IMR-90 (cell line): Measurements from ENCODE around the gene NOL12. TPM values are rescaled to one million over a fixed set of nuclear protein-coding genes. Genes with fewer than 3 reads are reported as not detected.

Experiments used
- ATAC-seq: fragments of 200-7000 bp; cut with Tn5 transposase; 2 replicates; pipeline ENCODE4 v1.9.1; 2020; ENCODE audit warnings: low read depth, mild to moderate bottlenecking, moderate library complexity
- BruUV-seq: library from RNA; stranded (reverse); fragments of 400-500 nt; replicated peaks from 2 replicates; lab custom pipeline; 2021; lab: Mats Ljungman, UMichigan
- CTCF ChIA-PET: fragments of 300-600 bp; formaldehyde crosslinking; extraction: SDS; loops from one replicate; lab custom pipeline; 2021; ENCODE audit warnings: antibody characterized with exemption; lab: Yijun Ruan, JAX
- POLR2A ChIA-PET: fragments of 300-600 bp; sonication (Branson Sonifier 250); formaldehyde crosslinking; loops from one replicate; lab custom pipeline; 2022; ENCODE audit warnings: antibody characterized with exemption; ENCODE audit not compliant: unreplicated experiment; lab: Charles Lee
- DNase-seq: peaks from one replicate; pipeline ENCODE4 v3.0.0; 2013
- H2AFZ ChIP-seq: replicated peaks from 2 replicates; pipeline ENCODE3; 2013; ENCODE audit warnings: low read length, mild to moderate bottlenecking; ENCODE audit not compliant: poor library complexity
- H2AK5ac ChIP-seq: 2 replicates; pipeline ENCODE4 v1.6.1; 2013; ENCODE audit warnings: low read depth, low read length, inconsistent platforms
- H2AK9ac ChIP-seq: replicated peaks from 2 replicates; pipeline ENCODE3; 2013; ENCODE audit warnings: mild to moderate bottlenecking, low read depth, low read length, moderate library complexity; ENCODE audit not compliant: poor library complexity
- H2BK120ac ChIP-seq: 2 replicates; pipeline ENCODE4 v1.6.1; 2013; ENCODE audit warnings: low read depth, low read length, inconsistent platforms
- H2BK15ac ChIP-seq: 3 replicates; pipeline ENCODE4 v1.6.1; 2013; ENCODE audit warnings: low read depth, low read length, inconsistent platforms
- H2BK20ac ChIP-seq: 2 replicates; pipeline ENCODE4 v1.6.1; 2013; ENCODE audit warnings: low read depth, mild to moderate bottlenecking, inconsistent platforms, low read length, moderate library complexity
- H2BK5ac ChIP-seq: 2 replicates; pipeline ENCODE4 v1.6.1; 2013; ENCODE audit warnings: mild to moderate bottlenecking, low read depth, low read length, inconsistent platforms; ENCODE audit not compliant: poor library complexity, severe bottlenecking
- H3K14ac ChIP-seq: replicated peaks from 2 replicates; pipeline ENCODE4 v1.6.1; 2013; ENCODE audit warnings: low read depth, low read length, inconsistent platforms
- H3K18ac ChIP-seq: 2 replicates; pipeline ENCODE4 v1.6.1; 2013; ENCODE audit warnings: low read depth, low read length, control low read depth
- H3K23ac ChIP-seq: 2 replicates; pipeline ENCODE4 v1.6.1; 2013; ENCODE audit warnings: low read depth, low read length, inconsistent platforms
- H3K27ac ChIP-seq: 2 replicates; pipeline ENCODE4 v1.5.1; 2013; ENCODE audit warnings: mild to moderate bottlenecking, control low read depth, low read length; ENCODE audit not compliant: insufficient read depth
- H3K27me3 ChIP-seq: 2 replicates; pipeline ENCODE4 v1.6.1; 2013; ENCODE audit warnings: low read length; ENCODE audit not compliant: control insufficient read depth, insufficient read depth
- H3K36me3 ChIP-seq: 2 replicates; pipeline ENCODE4 v1.6.1; 2013; ENCODE audit warnings: low read length, mixed read lengths; ENCODE audit not compliant: control insufficient read depth, insufficient read depth
- H3K4ac ChIP-seq: 2 replicates; pipeline ENCODE4 v1.6.1; 2013; ENCODE audit warnings: low read depth, low read length, inconsistent platforms
- H3K4me1 ChIP-seq: 2 replicates; pipeline ENCODE4 v1.6.1; 2013; ENCODE audit warnings: low read length, mixed read lengths; ENCODE audit not compliant: control insufficient read depth, insufficient read depth
- H3K4me2 ChIP-seq: 2 replicates; pipeline ENCODE4 v1.6.1; 2013; ENCODE audit warnings: low read depth, mild to moderate bottlenecking, control low read depth, low read length, moderate library complexity
- H3K4me3 ChIP-seq: 2 replicates; pipeline ENCODE4 v1.5.1; 2013; ENCODE audit warnings: low read depth, mild to moderate bottlenecking, control low read depth, low read length, moderate library complexity; ENCODE audit not compliant: insufficient read depth
- H3K56ac ChIP-seq: 2 replicates; pipeline ENCODE4 v1.6.1; 2013; ENCODE audit warnings: low read length, inconsistent platforms; ENCODE audit not compliant: insufficient read depth; ENCODE audit errors: extremely low read depth
- H3K79me1 ChIP-seq, 2 experiments: 2 replicates each; pipeline ENCODE4 v1.6.1; 2013; ENCODE audit warnings: low read length in 2 of 2, inconsistent platforms in 1 of 2, low read depth in 1 of 2
- H3K9ac ChIP-seq: 2 replicates; pipeline ENCODE4 v1.6.1; 2013; ENCODE audit warnings: low read depth, low read length, control low read depth
- H3K9me1 ChIP-seq: 2 replicates; pipeline ENCODE4 v1.6.1; 2013; ENCODE audit warnings: low read length, inconsistent platforms; ENCODE audit not compliant: insufficient read depth
- H3K9me3 ChIP-seq: 2 replicates; pipeline ENCODE4 v1.6.1; 2013; ENCODE audit warnings: low read length; ENCODE audit not compliant: control insufficient read depth, insufficient read depth
- H4K20me1 ChIP-seq: 2 replicates; pipeline ENCODE4 v1.6.1; 2013; ENCODE audit warnings: low read length, inconsistent platforms; ENCODE audit not compliant: insufficient read depth
- H4K5ac ChIP-seq: 2 replicates; pipeline ENCODE4 v1.6.1; 2013; ENCODE audit warnings: mild to moderate bottlenecking, low read depth, low read length, control low read depth
- H4K8ac ChIP-seq, 2 experiments: 2 replicates each; pipeline ENCODE4 v1.6.1; 2013; ENCODE audit warnings: low read depth in 2 of 2, low read length in 2 of 2, control low read depth in 1 of 2, inconsistent platforms in 1 of 2
- H4K91ac ChIP-seq: 2 replicates; pipeline ENCODE4 v1.6.1; 2013; ENCODE audit warnings: low read depth, low read length, inconsistent platforms; ENCODE audit not compliant: insufficient read depth
- BHLHE40 ChIP-seq: fragments of 150-350 bp; IDR thresholded peaks from 2 replicates; pipeline ENCODE4 v1.6.1; 2016; ENCODE audit warnings: mild to moderate bottlenecking, low read depth, low read length
- CEBPB ChIP-seq: IDR thresholded peaks from 2 replicates; pipeline ENCODE4 v1.6.1; 2012; ENCODE audit warnings: low read depth, low read length, improper control_type of control experiment
- CHD1 ChIP-seq: IDR thresholded peaks from 2 replicates; pipeline ENCODE4 v1.6.1; 2012; ENCODE audit warnings: low read depth, low read length, improper control_type of control experiment
- FOS ChIP-seq: fragments of 150-350 bp; IDR thresholded peaks from 2 replicates; pipeline ENCODE4 v1.6.1; 2016; ENCODE audit warnings: low read depth, low read length
- MAFK ChIP-seq: IDR thresholded peaks from 2 replicates; pipeline ENCODE4 v1.6.1; 2012; ENCODE audit warnings: low read depth, low read length, improper control_type of control experiment
- MAZ ChIP-seq: IDR thresholded peaks from 2 replicates; pipeline ENCODE4 v1.6.1; 2012; ENCODE audit warnings: low read depth, mild to moderate bottlenecking, low read length, improper control_type of control experiment, moderate library complexity, borderline replicate concordance
- NFE2L2 ChIP-seq: fragments of 150-350 bp; IDR thresholded peaks from 2 replicates; pipeline ENCODE4 v1.6.1; 2016; ENCODE audit warnings: low read depth, mild to moderate bottlenecking, low read length
- POLR2A ChIP-seq: IDR thresholded peaks from 2 replicates; pipeline ENCODE4 v1.6.1; 2012; ENCODE audit warnings: mild to moderate bottlenecking, low read depth, low read length
- RCOR1 ChIP-seq: IDR thresholded peaks from 2 replicates; pipeline ENCODE4 v1.6.1; 2012; ENCODE audit warnings: mild to moderate bottlenecking, low read length, improper control_type of control experiment; ENCODE audit not compliant: insufficient replicate concordance
- RFX5 ChIP-seq: IDR thresholded peaks from 2 replicates; pipeline ENCODE4 v1.8.0; 2012; ENCODE audit warnings: low read depth, mild to moderate bottlenecking, low read length, moderate library complexity
- WGBS, 2 experiments: methylation state at CpG; one replicate each; pipeline versions ENCODE4 v1.1.5 to v1.1.7; 2013; ENCODE audit warnings: missing lambda C conversion rate in 2 of 2; ENCODE audit not compliant: insufficient read length in 1 of 2; ENCODE audit errors: extremely low coverage in 2 of 2; 5-methylcytosine and 5-hydroxymethylcytosine counted together
- dilution Hi-C: fragments of 300-500 bp; cut with HindIII; formaldehyde crosslinking; loops from one replicate; pipeline ENCODE4 v1.14.3; 2018; ENCODE audit warnings: low sequenced_read_pairs; ENCODE audit not compliant: unreplicated experiment
- in situ Hi-C: fragments of 300-500 bp; cut with MboI; formaldehyde crosslinking; loops from 3 replicates; pipeline ENCODE4 v1.14.3; 2019; ENCODE audit warnings: low sequenced_read_pairs, inconsistent platforms, mixed read lengths
- intact Hi-C: fragments of 100-400 bp; cut with micrococcal nuclease; formaldehyde crosslinking; loops from 2 replicates; pipeline ENCODE4 v1.10.0; 2022
- polyA plus RNA-seq, 3 experiments: library from polyadenylated mRNA; depleted of rRNA; stranded (reverse); fragments of >200 nt; gene quantifications; 2 replicates each; pipeline ENCODE4 v1.2.3, GENCODE V29; 2012; ENCODE audit warnings: low replicate concordance in 1 of 3
- total RNA-seq: library from RNA; depleted of rRNA; stranded (reverse); fragments of >200 nt; gene quantifications from 2 replicates; pipeline ENCODE4 v1.2.3, GENCODE V29; 2012
- TF ChIP-seq, protein P1 (sequence below): fragments of 150-350 bp; IDR thresholded peaks from 2 replicates; pipeline ENCODE4 v1.6.1; 2017; ENCODE audit warnings: mild to moderate bottlenecking, antibody characterized with exemption, low read length, low read depth

Gene NOL12
- total and polyA plus RNA-seq, 2 of the 4 experiments (the other 2 are of a cell fraction) = 16.0 to 25.6 TPM

DNA sequence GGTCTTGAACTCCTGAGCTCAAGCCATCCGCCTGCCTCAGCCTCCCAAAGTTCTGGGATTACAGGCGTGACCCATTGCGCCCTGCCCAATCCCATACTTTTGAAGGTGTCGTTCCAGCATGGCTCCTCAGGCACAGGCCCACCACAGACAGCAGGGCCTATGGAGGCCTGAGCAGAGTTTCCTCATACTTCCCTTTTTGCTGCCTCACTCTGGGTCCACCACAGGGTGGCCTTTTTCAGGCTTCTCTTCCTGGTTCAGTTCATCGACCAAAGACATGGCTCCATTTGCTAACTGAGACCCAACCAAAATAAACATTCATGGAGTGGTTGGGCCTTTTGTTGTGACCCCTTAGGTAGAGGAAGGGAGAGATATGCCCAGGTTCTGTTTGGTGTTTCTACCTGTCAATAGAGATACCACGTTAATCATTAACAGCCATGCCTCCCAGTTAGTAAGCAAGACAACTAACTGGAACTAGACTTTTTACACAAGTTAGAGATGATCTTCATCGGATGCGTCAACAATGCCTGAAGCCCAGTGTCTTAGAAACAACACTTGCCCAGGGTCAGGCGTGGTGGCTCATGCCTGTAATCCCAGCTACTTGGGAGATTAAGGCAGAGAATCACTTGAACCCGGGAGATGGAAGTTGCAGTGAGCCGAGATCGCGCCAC, 45.8 kb downstream of the NOL12 start:
- DNase-seq = no peak
- Histone ChIP-seq H3K9me3 (no peaks in the 10 kb centered on the region), H2BK20ac (no peak overlapping the region), H3K9ac (no peak overlapping the region), H3K23ac (no peak overlapping the region), H3K9me1 (0 out of 2 replicates have a peak, but pooled peaks cover 3% of the 10 kb centered on the region), H3K27ac (no peak overlapping the region), H2BK120ac (no peak overlapping the region), H4K91ac (no peak overlapping the region), H3K4me3 (no peak overlapping the region), H3K4ac (no peak overlapping the region), H4K8ac (no peak overlapping the region), H3K4me1 (peaks cover 4% of the 10 kb centered on the region), H2AK5ac (no peak overlapping the region), H2AK9ac (no peak overlapping the region), H3K4me2 (no peak overlapping the region), H2BK15ac (no peak overlapping the region), H3K79me1 (no peaks in the 10 kb centered on the region), H2BK5ac (no peak overlapping the region), H3K18ac (no peak overlapping the region), H3K36me3 (no peaks in the 10 kb centered on the region), H4K20me1 (no peaks in the 10 kb centered on the region), H2AFZ (no peak overlapping the region), H3K14ac (no peak overlapping the region), H3K56ac (no peak overlapping the region), H4K5ac (no peak overlapping the region), H3K27me3 (no peaks in the 10 kb centered on the region)
- no TSS peak for BruUV-seq
- intact Hi-C loops = no loop called here
- 88% methylated on average over 4 of the region's 13 CpGs; no CpG with 5 or more reads in 1 of the 2 experiments for WGBS, 2 experiments
- in situ Hi-C loops = no loop called here
- no peak for TF ChIP-seq CEBPB
- no peak for TF ChIP-seq BHLHE40
- no peak for TF ChIP-seq FOS
- TF ChIP-seq NFE2L2 = no peak
- no peak for TF ChIP-seq POLR2A
- TF ChIP-seq MAZ = no peak
- TF ChIP-seq, protein P1, sequence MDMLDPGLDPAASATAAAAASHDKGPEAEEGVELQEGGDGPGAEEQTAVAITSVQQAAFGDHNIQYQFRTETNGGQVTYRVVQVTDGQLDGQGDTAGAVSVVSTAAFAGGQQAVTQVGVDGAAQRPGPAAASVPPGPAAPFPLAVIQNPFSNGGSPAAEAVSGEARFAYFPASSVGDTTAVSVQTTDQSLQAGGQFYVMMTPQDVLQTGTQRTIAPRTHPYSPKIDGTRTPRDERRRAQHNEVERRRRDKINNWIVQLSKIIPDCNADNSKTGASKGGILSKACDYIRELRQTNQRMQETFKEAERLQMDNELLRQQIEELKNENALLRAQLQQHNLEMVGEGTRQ = no peak
- no peak for TF ChIP-seq RFX5
- no peak for TF ChIP-seq MAFK
- no peak for TF ChIP-seq CHD1
- no peak for TF ChIP-seq RCOR1
- ChIA-PET POLR2A (no interaction called here), CTCF (no interaction called here)
- dilution Hi-C loops = no loop called here
- ATAC-seq = no peak
